IgD-negative memory B cell (primary cell): ENCODE measurements around the gene KANK3. TPM values are rescaled to one million over a fixed set of nuclear protein-coding genes. Genes with fewer than 3 reads are reported as not detected.
"Not testable (repeated sequence)": the region's sequence is repeated elsewhere in the genome, so short reads cannot be mapped to it uniquely, and the experiment has no call there.

Experiments used
- H3K27ac Mint-ChIP-seq, 3 donors: one replicate each; pipeline ENCODE4 v1.8.0; 2020 to 2022; ENCODE audit warnings: mild to moderate bottlenecking in 3 of 3, mixed read lengths in 3 of 3, moderate library complexity in 1 of 3
- H3K27me3 Mint-ChIP-seq: one replicate; pipeline ENCODE4 v1.8.0; 2021; ENCODE audit warnings: mixed read lengths
- H3K36me3 Mint-ChIP-seq: one replicate; pipeline ENCODE4 v1.8.0; 2020; ENCODE audit warnings: mild to moderate bottlenecking, mixed read lengths
- H3K4me1 Mint-ChIP-seq, 3 donors: one replicate each; pipeline ENCODE4 v1.8.0; 2020 to 2022; ENCODE audit warnings: mixed read lengths in 3 of 3, mild to moderate bottlenecking in 1 of 3
- H3K4me3 Mint-ChIP-seq, 4 donors: one replicate each; pipeline ENCODE4 v1.8.0; 2020 to 2022; ENCODE audit warnings: mild to moderate bottlenecking in 4 of 4, mixed read lengths in 4 of 4, moderate library complexity in 3 of 4
- H3K9me3 Mint-ChIP-seq, 3 donors: one replicate each; pipeline ENCODE4 v1.8.0; 2020 to 2021; ENCODE audit warnings: mixed read lengths in 3 of 3, mild to moderate bottlenecking in 1 of 3
- polyA plus RNA-seq: library from polyadenylated mRNA; unstranded; fragments of 300-500 nt; fragmentation: Illumina TruSeq; gene quantifications from one replicate; pipeline ENCODE4 v1.2.3, GENCODE V29; 2021

The KANK3 gene
- polyA plus RNA-seq, 1 donor from 2014 or later, result not detected

DNA sequence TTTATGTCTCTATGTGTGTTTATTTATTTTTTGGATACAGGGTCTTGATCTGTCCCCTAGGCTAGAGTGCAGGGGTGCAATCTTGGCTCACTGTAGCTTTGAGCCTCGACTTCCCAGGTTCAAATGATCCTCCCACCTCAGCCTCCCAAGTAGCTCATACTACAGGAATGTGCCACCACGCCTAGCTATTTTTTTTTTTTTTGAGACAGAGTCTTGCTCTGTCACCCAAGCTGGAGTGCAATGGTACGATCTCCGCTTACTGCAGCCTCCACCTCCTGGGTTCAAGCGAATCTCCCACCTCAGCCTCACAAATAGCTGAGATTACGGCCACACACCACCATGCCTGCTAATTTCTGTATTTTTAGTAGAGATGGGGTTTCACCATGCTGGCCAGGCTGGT, 15.9 kb upstream of the KANK3 start:
- Mint-ChIP-seq H3K27ac (no peak overlapping the region), H3K27me3 (peaks cover 17% of the 10 kb centered on the region), H3K9me3 (peaks cover 0 to 6% (median 4%) of the 10 kb centered on the region in 3 donors), H3K4me3 (no peak overlapping the region), H3K36me3 (no peaks in the 10 kb centered on the region), H3K4me1 (peaks cover under 1 to 1% (median under 1%) of the 10 kb centered on the region in 3 donors)

- Mint-ChIP-seq H3K27ac (peak overlapping the region in 1 of 3 donors; percentile 26), H3K4me1 (peaks cover 2 to 4% (median 2%) of the 10 kb centered on the region in 3 donors), H3K27me3 (peaks cover 7% of the 10 kb centered on the region), H3K9me3 (peaks cover 0 to 6% (median 4%) of the 10 kb centered on the region in 3 donors), H3K36me3 (no peaks in the 10 kb centered on the region), H3K4me3 (no peak overlapping the region)
Observed at GRCh38 chr19:8357007-8357521, 14.0 kb upstream of the KANK3 start.

DNA sequence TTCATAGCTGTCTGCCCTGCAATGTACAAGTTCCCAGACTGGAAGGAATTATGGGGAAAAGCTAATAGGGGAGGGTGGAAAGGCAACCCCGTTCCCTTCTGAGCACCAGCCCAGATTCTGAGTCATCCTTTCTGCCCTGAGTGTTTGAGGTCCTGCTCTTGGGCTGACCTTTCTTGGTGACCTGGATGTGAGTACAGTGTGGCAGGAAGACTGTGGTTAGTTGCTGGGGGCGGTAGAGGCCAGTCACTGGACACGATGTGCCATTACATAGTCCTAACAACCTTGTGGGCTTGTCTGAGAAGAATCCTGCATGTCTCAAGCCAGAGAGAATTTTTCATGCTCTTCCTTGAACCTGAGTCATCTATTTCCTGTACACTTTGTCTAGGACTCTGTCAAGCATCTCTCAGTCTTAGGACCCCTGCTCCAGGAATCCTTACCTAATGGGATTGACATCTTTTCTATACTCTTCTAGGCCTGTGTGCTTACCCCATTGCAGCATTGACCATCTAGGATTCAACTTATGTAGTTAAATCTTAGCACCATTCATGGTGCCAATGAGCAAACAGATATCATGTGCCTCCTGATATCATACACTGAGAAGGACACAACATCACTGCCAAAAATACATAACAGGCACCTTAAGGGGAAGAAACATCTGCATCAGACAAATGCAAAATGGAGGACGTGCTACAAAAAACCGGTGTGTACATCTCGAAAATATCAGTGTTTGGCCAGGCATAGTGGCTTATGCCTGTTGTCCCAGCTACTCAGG, 12.8 kb upstream of the KANK3 start:
- Mint-ChIP-seq H3K27ac (no peak overlapping the region), H3K9me3 (peaks cover 0 to 6% (median 4%) of the 10 kb centered on the region in 3 donors), H3K4me1 (peaks cover 2 to 4% (median 2%) of the 10 kb centered on the region in 3 donors), H3K27me3 (peaks cover 5% of the 10 kb centered on the region), H3K36me3 (no peaks in the 10 kb centered on the region), H3K4me3 (no peak overlapping the region)

DNA sequence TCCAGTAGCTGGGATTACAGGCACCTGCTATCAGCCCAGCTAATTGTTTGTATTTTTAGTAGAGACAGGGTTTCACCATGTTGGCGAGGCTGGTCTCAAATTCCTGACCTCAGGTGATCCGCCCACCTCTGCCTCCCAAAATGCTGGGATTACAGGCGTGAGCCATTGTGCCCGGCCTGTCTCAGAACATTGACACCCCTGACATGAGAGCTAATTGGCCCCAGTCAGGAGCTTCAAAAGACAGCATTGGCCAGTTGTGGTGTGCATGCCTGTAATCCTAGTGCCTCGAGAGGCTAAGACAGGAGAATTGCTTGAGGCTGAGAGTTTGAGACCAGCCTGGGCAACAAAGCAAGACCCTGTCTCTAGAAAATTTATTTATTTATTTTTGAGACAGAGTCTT, 9.8 kb upstream of the KANK3 start:
- not testable (repeated sequence) for H3K9me3 Mint-ChIP-seq, H3K36me3 Mint-ChIP-seq, H3K4me1 Mint-ChIP-seq, H3K27ac Mint-ChIP-seq, H3K27me3 Mint-ChIP-seq, H3K4me3 Mint-ChIP-seq

DNA sequence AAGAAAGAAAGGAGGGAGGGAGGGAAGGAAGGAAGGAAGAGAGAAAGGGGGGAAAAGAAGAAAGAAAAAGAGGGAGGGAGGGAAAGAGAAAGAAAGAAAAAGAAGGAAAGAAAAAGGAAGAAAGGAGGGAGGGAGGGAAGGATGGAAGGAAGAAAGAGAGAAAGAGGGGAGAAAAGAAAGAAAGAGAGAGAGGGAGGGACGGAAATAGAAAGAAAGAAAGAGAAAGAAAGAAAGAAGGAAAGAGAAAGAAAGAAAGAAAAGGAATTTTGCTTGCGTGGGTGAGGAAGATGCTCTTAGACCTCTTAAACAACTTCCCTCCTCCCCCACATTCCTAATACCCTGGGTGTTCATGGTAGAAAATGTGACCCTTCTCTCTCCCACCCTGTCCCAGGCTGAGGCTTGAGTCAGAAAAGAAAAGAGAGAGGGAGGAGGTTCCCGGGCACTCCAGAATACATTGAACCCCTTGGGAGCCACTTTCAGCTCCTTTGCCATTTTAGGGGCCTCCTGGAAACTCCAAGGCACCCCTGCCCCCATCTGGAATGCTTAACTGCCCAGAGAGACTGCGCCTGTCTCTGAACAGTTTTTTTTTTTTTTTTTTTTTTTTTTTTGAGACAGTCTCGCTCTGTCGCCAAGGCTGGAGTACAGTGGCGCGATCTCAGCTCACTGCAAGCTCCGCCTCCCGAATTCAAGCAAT, 9.2 kb upstream of the KANK3 start:
- peaks cover 0 to 6% (median 4%) of the 10 kb centered on the region in 3 donors for H3K9me3 Mint-ChIP-seq
- H3K4me3 Mint-ChIP-seq, result no peak overlapping the region
- H3K4me1 Mint-ChIP-seq, result peaks cover 2 to 4% (median 3%) of the 10 kb centered on the region in 3 donors
- peaks cover 9% of the 10 kb centered on the region for H3K27me3 Mint-ChIP-seq
- H3K36me3 Mint-ChIP-seq, result no peaks in the 10 kb centered on the region
- H3K27ac Mint-ChIP-seq, result no peak overlapping the region

DNA sequence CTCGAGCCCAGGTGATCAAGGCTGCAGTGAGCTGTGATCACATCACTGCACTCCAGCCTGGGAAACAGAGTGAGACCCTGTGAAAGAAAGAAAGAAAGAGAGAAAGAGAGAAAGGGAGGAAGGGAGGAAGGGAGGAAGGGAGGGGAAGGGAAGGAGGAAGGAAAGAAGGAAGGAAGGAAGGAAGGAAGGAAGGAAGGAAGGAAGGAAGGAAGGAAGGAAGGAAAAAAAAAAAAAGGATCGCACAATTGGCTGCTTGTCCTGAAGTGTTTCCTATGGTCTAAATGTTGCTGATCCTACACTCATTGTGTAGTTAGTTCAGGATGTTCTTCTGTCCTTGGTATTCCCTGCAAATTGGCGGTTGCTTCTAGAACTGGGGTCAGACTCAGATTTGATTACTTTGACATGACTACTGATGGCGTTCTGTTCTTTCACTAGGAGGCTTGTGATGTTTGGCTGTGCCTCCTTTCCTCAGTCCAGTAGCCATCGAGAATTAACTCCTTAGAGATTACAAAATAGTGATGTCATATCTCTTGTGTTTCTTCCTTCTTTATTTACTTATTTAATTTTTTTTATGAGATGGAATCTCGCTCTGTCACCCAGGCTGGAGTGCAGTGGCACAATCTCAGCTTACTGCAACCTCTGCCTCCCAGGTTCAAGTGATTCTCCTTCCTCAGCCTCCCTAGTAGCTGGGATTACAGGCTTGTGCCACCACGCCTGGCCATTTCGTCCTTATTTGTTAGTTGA, 6.7 kb upstream of the KANK3 start:
- not testable (repeated sequence) for H3K4me3 Mint-ChIP-seq, H3K9me3 Mint-ChIP-seq, H3K36me3 Mint-ChIP-seq, H3K4me1 Mint-ChIP-seq, H3K27ac Mint-ChIP-seq
- peaks cover 11% of the 10 kb centered on the region for H3K27me3 Mint-ChIP-seq

DNA sequence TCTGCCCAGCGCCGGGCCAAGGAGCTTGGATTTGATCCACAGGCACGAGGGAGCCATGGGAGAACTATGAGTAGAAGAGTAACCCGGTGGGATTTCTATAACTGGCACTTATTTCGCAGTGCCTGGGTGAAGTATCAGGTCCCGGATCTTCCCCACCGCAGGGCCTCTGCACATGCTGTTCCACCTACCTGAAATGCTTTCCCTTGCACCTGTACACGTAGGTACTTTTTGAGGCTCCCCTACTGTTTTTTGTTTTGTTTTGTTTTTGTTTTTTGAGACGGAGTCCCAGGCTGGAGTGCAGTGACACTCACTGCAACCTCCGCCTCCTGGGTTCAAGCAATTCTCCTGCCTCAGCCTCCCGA, 402 bp upstream of the KANK3 start:
- H3K9me3 Mint-ChIP-seq, result no peaks in the 10 kb centered on the region
- peak overlapping the region in 1 of 3 donors; percentile 35 for H3K27ac Mint-ChIP-seq
- H3K4me1 Mint-ChIP-seq, result peaks cover 0 to 5% (median 0%) of the 10 kb centered on the region in 3 donors
- peaks cover 33% of the 10 kb centered on the region for H3K27me3 Mint-ChIP-seq
- H3K4me3 Mint-ChIP-seq, result peak overlapping the region; percentile 68 to 93 (median 78)
- H3K36me3 Mint-ChIP-seq, result peaks cover 3% of the 10 kb centered on the region

DNA sequence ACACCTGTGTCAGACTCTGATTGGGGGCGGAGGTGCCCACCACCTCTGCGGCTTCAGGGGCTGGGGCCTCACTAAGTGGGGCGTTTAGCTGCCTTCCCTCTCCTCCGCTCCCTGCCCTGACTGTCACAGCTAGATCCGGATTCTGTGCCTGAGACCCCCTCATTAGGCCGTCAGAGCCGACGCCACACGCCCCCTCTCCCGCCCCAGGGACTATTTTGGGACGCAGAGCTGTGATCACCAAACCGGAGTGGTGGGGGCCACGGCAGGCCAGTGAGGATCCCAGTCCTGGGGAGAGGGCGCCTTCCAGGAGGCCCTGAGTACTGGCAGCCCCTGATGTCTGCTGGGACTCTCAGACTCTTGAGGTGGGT, 762 bp downstream of the KANK3 start:
- H3K4me1 Mint-ChIP-seq, result peaks cover 0 to 5% (median 0%) of the 10 kb centered on the region in 3 donors
- peaks cover 5% of the 10 kb centered on the region for H3K36me3 Mint-ChIP-seq
- peaks cover 36% of the 10 kb centered on the region for H3K27me3 Mint-ChIP-seq
- H3K27ac Mint-ChIP-seq, result peak overlapping the region in 1 of 3 donors; percentile 59
- peak overlapping the region in 2 of 4 donors; percentile 12 to 87 for H3K4me3 Mint-ChIP-seq
- H3K9me3 Mint-ChIP-seq, result no peaks in the 10 kb centered on the region

DNA sequence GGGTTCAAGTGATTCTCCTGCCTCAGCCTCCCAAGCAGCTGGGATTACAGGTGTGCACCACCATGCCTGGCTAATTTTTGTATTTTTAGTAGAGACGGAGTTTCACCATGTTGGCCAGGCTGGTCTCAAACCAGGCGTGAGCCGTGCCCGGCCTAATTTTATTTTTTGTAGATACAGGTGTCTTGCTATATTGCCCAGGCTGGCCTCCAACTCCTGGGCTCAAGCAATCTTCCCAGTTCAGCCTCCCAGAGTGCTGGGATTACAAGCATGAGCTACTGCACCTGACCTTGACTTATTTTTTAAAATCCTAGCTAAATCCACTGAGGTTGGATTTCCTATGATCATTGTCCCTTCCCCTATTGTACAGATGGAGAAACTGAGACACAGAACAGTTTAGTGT, 1.6 kb downstream of the KANK3 start:
- H3K27ac Mint-ChIP-seq, H3K9me3 Mint-ChIP-seq, H3K36me3 Mint-ChIP-seq, H3K4me3 Mint-ChIP-seq, H3K4me1 Mint-ChIP-seq: not testable (repeated sequence)
- peaks cover 41% of the 10 kb centered on the region for H3K27me3 Mint-ChIP-seq

GRCh38 chr19:8340341-8341096, 2.5 kb downstream of the KANK3 start:
- peaks cover 5% of the 10 kb centered on the region for H3K36me3 Mint-ChIP-seq
- H3K27ac Mint-ChIP-seq, result peak overlapping the region in 1 of 3 donors; percentile 87
- no peaks in the 10 kb centered on the region for H3K9me3 Mint-ChIP-seq
- peak overlapping the region in 1 of 4 donors; percentile 13 for H3K4me3 Mint-ChIP-seq
- H3K4me1 Mint-ChIP-seq, result peaks cover 3 to 5% (median 4%) of the 10 kb centered on the region in 3 donors
- peaks cover 50% of the 10 kb centered on the region for H3K27me3 Mint-ChIP-seq

DNA sequence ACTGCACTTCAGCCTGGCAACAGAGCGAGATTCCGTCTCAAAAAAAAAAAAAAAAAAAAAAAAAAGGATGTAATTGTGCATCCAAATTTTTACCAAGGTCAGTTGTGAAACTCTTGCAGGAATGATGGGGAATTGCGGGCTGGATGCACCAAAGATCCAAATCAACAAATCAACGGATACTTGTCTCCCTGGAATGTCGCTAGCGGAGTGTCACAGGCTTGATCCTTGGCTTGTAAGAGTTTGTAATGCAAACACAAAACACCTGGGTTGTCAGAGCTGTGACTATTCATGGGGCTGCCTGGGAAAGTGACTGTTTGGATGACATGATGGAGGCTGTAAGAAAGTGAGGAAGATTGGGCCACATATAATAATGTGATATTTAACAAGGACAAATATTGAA, 4.2 kb downstream of the KANK3 start:
- peaks cover 3 to 5% (median 4%) of the 10 kb centered on the region in 3 donors for H3K4me1 Mint-ChIP-seq
- H3K4me3 Mint-ChIP-seq, result no peak overlapping the region
- H3K9me3 Mint-ChIP-seq, result no peaks in the 10 kb centered on the region
- H3K27ac Mint-ChIP-seq, result peak overlapping the region in 1 of 3 donors; percentile 69
- peaks cover 49% of the 10 kb centered on the region for H3K27me3 Mint-ChIP-seq
- peaks cover 5% of the 10 kb centered on the region for H3K36me3 Mint-ChIP-seq

DNA sequence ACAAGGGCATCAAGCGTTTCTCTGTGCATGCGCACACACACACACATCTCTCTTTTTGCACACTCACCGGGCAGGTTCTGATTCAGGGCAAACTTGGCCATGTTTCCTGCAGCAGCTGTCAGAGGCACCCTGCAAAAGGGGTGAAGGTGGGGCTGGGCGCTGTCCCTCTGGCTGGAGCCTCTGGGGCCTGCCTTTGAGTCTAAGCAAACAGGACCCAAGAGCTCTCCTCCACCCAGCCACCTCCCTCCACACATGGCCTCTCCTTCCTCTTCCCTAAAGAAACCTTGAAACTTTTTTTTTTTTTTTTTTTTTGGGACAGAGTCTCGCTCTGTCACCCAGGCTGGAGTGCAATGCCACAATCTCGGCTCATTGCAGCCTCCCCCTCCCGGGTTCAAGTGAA, 5.3 kb downstream of the KANK3 start:
- H3K9me3 Mint-ChIP-seq, result no peaks in the 10 kb centered on the region
- H3K4me1 Mint-ChIP-seq, result peaks cover 0 to 4% (median 3%) of the 10 kb centered on the region in 3 donors
- H3K27me3 Mint-ChIP-seq, result peaks cover 44% of the 10 kb centered on the region
- peaks cover 5% of the 10 kb centered on the region for H3K36me3 Mint-ChIP-seq
- no peak overlapping the region for H3K27ac Mint-ChIP-seq
- H3K4me3 Mint-ChIP-seq, result no peak overlapping the region

DNA sequence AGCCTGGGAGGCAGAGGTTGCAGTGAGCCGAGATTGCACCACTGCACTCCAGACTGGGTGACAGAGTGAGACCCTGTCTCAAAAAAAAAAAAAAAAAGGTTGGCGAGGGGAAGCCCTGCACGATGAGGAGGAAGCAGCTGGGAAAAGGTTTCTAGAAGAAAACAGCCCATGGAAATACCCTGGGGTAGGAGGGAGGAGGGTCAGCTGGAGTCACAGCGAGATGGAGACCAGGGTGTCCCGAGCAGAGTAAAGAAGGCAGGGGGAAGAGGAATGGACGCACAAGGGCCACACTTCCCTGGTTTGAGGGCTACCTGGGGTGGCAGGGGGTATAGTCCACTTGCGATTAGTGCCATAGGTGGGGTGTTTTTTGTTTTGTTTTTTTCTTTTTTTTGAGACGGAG, 6.4 kb downstream of the KANK3 start:
- Mint-ChIP-seq H3K27ac (no peak overlapping the region), H3K27me3 (peaks cover 38% of the 10 kb centered on the region), H3K4me3 (no peak overlapping the region), H3K9me3 (no peaks in the 10 kb centered on the region), H3K36me3 (peaks cover 5% of the 10 kb centered on the region), H3K4me1 (peaks cover 0 to 4% (median 3%) of the 10 kb centered on the region in 3 donors)

DNA sequence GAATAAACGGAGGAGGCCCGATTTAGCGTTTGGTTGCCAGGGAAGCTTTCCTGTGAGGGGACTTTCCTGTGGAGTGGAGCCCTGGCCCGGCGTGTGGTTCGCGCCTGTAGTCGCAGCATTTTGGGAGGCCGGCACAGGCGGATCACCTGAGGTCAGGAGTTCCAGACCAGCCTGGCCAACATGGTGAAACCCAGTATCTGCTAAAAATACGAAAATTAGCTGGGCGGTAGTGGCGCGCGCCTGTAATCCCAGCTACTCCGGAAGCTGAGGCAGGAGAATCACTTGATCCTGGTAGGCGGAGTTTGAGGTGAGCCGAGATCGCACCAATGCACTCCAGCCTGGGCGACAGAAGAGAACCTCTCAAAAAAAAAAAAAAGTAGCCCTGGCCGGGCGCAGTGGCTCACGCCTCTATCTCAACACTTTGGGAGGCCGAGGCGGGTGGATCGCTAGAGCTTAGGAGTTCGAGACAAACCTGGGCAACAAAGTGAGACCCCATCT, 6.9 kb downstream of the KANK3 start:
- Mint-ChIP-seq H3K36me3 (peaks cover 5% of the 10 kb centered on the region), H3K4me1 (peaks cover 0 to 4% (median 3%) of the 10 kb centered on the region in 3 donors), H3K4me3 (peak overlapping the region in 3 of 4 donors; percentile 41 to 83 (median 45)), H3K9me3 (no peaks in the 10 kb centered on the region), H3K27me3 (peaks cover 38% of the 10 kb centered on the region), H3K27ac (no peak overlapping the region)
